Right ventricle myocardium superior (tissue), 1 donor: ENCODE measurements around the gene PRSS8. TPM values are rescaled to one million over a fixed set of nuclear protein-coding genes. Genes with fewer than 3 reads are reported as not detected.

Source experiments
- ATAC-seq: fragments of 200-7000 bp; cut with Tn5 transposase; one replicate; pipeline ENCODE4 v1.9.1; 2020; ENCODE audit warnings: mild to moderate bottlenecking; ENCODE audit not compliant: poor library complexity
- DNase-seq: peaks from one replicate; pipeline ENCODE4 v3.0.0-alpha.2; 2020
- intact Hi-C: fragments of 100-400 bp; cut with DNase I; formaldehyde crosslinking; loops from one replicate; pipeline ENCODE4 v1.11.2; 2022
- total RNA-seq: library from RNA; stranded (reverse); fragmentation: NEBNext Ultra II Directional; extraction: Animal tissue kit (Norgen Biotek cat#: 25700); gene quantifications from one replicate; pipeline ENCODE4 v1.2.1, GENCODE V29; 2021
- donor health status: DM: no; HTN: yes; CAD: no; lungs with severe emphysema.

PRSS8 gene
- total RNA-seq, 1 donor from 2014 or later = not detected

- DNase-seq (no peak), ATAC-seq (no peak)
- intact Hi-C loops = no loop called here
These were observed 3.1 kb downstream of the PRSS8 start for GRCh38 chr16:31132303-31132979.

- intact Hi-C loops = no loop called here
- no peak for ATAC-seq
- no peak for DNase-seq
These were observed 3.7 kb downstream of the PRSS8 start for GRCh38 chr16:31131841-31132271.

- ATAC-seq (no peak), DNase-seq (no peak)
- intact Hi-C loops = no loop called here
These were observed 4.1 kb downstream of the PRSS8 start for GRCh38 chr16:31131416-31131815.

GRCh38 chr16:31130899-31131298 is 4.6 kb downstream of the PRSS8 start:
- ATAC-seq = no peak
- no peak for DNase-seq
- intact Hi-C loops = no loop called here

DNA sequence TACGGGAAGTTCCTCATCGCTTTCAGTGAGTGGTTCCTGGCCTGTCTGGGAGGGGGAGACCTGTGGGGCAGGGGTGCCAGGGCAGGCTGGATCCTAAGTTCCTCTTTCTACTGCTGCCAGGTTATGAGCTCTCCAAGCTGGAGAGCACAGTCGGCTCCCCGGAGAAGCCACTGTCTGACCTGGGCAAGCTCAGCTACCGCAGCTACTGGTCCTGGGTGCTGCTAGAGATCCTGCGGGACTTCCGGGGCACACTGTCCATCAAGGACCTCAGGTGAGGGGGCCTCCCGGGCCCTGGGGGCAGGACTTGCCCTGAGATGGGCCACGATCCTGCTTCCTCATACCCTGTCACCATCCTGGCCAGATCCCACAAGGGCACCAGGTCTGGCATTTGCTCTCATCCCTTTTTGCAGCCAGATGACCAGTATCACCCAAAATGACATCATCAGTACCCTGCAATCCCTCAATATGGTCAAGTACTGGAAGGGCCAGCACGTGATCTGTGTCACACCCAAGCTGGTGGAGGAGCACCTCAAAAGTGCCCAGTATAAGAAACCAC is 5.1 kb downstream of the PRSS8 start:
- ATAC-seq (no peak), DNase-seq (peak; percentile 61)
- intact Hi-C loops = no loop called here

DNA sequence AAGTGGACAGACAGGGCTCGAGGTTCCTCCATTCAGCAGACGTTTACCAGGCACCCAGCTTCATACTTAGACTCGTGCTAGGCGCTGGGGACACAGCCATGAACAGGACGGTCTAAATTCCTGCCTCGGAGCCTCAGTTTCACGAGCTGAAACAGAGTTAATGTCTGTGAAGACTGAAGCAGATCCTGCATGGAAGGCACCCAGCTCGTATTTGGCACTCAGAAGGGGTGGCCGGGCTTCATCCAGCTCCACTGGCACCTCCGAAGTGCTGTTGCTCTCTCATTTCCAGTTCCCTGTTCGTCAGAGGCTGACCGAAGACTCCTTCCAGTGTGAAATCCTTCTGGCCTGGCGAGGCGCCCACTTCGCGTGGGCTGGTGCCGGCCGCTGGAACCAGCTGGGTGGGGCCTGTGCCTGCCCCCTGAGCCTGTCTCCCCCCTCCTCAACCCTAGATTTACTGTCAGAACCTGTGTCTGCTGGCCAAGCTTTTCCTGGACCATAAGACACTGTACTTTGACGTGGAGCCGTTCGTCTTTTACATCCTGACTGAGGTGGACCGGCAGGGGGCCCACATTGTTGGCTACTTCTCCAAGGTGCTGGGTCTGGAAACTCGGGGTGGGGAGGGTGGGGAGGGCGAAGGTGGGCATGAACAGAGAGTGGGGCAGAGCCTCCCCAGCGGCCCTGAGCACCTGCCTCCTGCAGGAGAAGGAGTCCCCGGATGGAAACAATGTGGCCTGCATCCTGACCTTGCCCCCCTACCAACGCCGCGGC is 5.8 kb downstream of the PRSS8 start:
- peak; percentile 34 for ATAC-seq
- peak; percentile 82 for DNase-seq
- intact Hi-C loops = no loop called here

GRCh38 chr16:31128711-31129567 is 6.6 kb downstream of the PRSS8 start:
- ATAC-seq = peak; percentile 58
- peak; percentile 69 for DNase-seq
- intact Hi-C loops = no loop called here

DNA sequence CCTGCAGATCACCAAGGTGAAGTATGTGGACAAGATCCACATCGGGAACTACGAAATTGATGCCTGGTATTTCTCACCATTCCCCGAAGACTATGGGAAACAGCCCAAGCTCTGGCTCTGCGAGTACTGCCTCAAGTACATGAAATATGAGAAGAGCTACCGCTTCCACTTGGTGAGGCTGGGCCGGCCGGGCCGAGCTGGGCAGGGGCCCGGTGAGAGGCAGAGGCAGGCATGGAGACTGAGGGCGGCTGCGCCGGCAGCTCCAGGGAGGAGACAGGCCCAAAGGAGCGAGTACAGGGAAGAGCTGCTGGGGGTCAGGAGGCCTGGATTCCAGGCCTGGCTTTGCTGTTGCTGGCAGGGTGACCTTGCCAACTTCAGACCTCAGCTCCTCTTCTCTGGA is 8.3 kb downstream of the PRSS8 start:
- DNase-seq (no peak), ATAC-seq (no peak)
- intact Hi-C loops = no loop called here

GRCh38 chr16:31125844-31126243 is 9.7 kb downstream of the PRSS8 start:
- no peak for ATAC-seq
- intact Hi-C loops = no loop called here
- no peak for DNase-seq

DNA sequence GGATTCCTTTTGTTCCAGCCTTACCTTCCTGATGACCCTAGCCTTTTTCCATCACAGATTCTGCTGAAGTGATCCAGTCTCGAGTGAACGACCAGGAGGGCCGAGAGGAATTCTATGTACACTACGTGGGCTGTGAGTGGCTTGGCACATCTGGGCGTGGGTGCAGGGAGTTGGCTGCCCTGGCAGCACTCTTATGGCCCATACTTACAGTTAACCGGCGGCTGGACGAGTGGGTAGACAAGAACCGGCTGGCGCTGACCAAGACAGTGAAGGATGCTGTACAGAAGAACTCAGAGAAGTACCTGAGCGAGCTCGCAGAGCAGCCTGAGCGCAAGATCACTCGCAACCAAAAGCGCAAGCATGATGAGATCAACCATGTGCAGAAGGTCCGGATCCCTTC is 15.4 kb downstream of the PRSS8 start:
- intact Hi-C loops = no loop called here
- DNase-seq (no peak), ATAC-seq (no peak)

DNA sequence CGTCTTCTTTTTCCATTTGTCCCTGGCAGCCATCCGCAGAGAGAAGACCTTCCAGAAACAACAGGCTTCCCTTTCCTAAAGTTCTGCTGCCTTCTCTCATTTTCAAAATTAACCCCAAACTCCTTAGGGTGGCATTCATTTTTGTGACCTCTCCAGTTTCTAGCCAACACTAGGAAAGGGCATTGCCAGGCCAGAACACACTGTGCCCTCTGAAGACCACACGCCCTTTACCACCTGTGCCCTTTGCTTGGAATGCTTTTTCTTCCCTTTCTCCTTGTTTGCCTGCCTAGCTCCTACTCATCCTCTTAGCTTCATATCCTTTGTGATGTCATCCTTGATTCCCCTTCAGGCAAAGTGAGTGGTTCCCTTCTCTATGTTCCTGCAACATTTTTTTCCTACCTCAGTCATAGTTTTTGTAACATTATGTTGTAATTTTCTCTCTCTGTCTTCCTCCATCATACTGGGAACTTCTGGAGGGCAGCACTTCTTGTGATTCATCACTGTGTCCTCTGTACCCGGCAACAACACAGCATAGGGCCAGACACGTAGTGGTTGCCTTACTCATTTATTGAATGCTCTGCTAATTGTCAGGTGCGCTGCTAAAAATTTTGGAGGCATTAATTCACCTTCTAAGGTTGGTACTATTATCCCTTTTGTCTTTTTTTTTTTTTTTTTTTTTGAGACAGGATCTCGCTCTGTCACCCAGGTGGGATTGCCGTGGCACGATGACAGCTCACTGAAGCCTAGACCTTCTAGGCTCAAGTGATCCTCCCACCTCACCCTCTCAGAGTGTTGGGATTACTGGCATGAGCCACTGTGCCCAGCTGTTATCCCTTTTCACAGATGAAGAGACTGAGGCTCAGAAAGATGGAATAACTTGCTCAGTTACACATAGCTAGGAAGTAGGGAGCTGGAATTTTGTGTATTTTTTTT is 17.0 kb downstream of the PRSS8 start:
- ATAC-seq (peak; percentile 5), DNase-seq (no peak)
- intact Hi-C loops = no loop called here

DNA sequence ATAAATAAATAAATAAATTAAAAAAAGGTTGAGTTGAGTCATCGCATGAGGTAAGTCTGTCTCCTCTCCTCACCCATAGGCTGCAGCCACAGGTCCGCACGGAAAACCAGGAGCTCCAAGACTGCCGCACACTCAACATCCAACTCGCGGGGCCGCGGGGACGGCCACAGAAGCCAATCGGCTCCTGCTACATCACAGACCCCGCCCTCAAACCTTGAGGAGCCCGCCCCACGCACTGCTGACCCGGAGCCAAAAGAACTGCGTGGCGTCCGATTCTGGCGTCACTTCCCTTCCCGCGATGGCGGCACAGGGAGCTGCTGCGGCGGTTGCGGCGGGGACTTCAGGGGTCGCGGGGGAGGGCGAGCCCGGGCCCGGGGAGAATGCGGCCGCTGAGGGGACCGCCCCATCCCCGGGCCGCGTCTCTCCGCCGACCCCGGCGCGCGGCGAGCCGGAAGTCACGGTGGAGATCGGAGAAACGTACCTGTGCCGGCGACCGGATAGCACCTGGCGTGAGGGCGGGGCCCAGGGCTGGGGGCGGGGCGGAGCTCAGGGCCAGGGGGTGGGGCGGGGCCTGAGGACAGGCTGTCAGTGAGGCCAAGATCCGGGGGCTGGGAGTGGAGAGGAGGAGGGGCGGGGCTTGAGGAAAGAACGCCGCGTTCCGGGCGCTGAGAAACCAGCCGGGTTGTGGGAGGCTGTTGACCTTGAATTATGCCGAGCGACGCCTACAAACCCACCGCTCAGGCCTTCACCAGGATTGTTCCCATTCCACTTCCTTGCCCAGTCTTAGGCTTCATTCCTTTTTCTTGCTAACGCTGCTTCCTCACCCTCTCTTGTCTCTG is 17.9 kb downstream of the PRSS8 start, which contains the start of gene KAT8:
TSS of gene KAT8 (plus strand) at position 281 of the 839 bp plus-strand sequence. CDS start at position 299, 18 bp downstream.
- DNase-seq (peak; percentile 99), ATAC-seq (peak; percentile 96)
- intact Hi-C loops = no loop called here

DNA sequence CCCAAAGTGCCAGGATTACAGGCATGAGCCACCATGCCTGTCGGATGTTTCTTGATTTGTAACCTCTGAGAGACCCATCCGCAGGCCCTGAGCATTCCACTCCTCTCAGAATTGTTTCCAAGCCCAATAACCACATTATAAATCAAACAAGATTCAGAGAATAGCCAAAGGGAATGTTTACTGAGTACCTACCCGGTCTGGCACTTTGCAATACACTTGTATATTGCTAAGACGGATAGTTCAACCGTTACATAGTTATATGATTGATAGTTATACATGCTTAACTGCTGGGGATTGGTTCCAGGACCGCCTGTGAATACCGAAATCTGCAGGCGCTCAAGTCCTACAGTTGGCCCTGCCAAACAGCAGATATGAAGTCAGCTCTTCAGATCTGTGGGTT is 21.1 kb downstream of the PRSS8 start:
- intact Hi-C loops = no loop called here
- DNase-seq = no peak
- no peak for ATAC-seq

DNA sequence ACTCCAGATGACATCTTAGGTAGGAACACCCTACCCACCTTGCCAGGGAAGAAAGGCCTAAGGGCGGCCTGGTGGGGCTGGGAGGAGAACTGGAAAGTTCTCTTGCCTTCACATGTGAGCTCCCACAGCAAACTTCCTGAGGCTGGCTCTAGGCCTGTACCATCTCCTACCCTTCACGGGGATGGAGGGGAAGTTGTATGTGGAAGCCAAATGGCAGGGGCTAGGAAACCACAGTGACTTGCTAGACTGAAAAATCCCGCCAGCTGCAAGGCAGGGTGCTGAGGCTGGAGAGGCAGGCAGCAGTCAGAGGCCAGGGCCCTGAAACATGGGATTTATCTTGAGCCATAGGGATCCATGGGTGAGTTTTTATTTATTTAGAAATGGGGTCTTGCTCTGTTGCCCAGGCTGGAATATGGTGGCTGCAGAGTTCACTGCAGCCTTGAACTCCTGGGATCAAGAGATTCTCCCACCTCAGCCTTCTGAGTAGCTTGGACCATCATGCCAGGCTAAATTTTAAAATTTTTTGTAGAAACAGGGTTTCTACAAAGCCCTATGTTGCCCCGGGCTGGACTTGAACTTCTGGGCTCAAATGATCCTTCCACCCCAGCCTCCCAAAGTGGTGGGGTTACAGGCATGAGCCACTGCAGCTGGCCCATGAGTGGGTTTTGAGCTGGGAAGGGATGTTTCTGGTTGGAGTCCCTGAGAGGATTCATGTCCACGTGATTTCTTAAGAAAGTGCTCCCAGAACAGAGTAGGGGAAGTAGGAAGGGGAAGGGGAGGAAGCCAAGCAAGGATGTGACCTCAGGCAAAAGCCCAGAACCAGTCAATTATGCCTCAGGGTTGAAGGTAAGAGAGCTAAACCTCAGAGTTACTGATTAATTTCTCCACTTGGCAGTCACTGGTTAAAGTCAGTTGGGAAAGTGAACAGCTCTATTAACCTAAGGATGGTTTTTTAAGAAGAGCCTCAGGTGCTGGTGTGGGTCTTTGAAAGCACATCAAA is 22.1 kb downstream of the PRSS8 start:
- ATAC-seq = no peak
- intact Hi-C loops = no loop called here
- DNase-seq = no peak

- ATAC-seq = peak; percentile 23
- no peak for DNase-seq
- intact Hi-C loops = no loop called here
These were observed 22.8 kb downstream of the PRSS8 start for GRCh38 chr16:31112711-31113110.

DNA sequence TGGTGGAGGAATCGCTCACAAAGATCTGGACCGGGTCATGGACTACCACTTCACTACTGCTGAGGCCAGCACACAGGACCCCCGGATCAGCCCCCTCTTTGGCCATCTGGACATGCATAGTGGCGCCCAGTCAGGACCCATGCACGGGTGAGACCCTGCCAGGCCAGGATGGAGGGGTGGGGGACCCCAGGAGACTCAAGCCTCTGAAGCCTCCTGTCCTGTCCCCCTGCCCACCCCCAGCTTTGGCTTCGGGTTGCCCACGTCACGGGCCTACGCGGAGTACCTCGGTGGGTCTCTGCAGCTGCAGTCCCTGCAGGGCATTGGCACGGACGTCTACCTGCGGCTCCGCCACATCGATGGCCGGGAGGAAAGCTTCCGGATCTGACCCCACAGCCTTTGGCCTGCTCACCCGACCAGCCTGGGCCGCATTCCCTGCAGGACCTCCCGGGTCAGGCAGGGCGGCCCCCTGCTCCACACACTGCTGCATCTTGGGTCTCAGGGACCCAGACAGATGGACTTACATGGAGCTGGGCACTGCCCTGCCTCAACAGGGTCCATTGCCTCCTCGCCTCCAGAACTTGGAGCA is 23.6 kb downstream of the PRSS8 start:
- ATAC-seq (no peak), DNase-seq (no peak)
- intact Hi-C loops = no loop called here
